Measurements from ENCODE around the gene FLRT2.

The FLRT2 gene

GRCh38 chr14:85601246-85601645 lies 71.3 kb downstream of the FLRT2 start:
- DNase-seq: no peak

- no peak for DNase-seq
Observed at GRCh38 chr14:85601690-85602089, 71.7 kb downstream of the FLRT2 start.

GRCh38 chr14:85602345-85602744 lies 72.4 kb downstream of the FLRT2 start:
- DNase-seq: no peak

- DNase-seq: no peak
Observed at GRCh38 chr14:85604021-85604420, 74.1 kb downstream of the FLRT2 start.

- no peak for DNase-seq
Observed at GRCh38 chr14:85604714-85605113, 74.8 kb downstream of the FLRT2 start.

GRCh38 chr14:85607651-85608081 lies 77.7 kb downstream of the FLRT2 start:
- no peak for DNase-seq

GRCh38 chr14:85613496-85613895 lies 83.6 kb downstream of the FLRT2 start:
- no peak for DNase-seq

- no peak for DNase-seq
Observed at GRCh38 chr14:85616386-85616885, 86.5 kb downstream of the FLRT2 start.

GRCh38 chr14:85616886-85617285 lies 86.9 kb downstream of the FLRT2 start:
- no peak for DNase-seq

- no peak for DNase-seq
Observed at GRCh38 chr14:85617791-85618190, 87.8 kb downstream of the FLRT2 start.

- DNase-seq: no peak
Observed at GRCh38 chr14:85618390-85618789, 88.4 kb downstream of the FLRT2 start.

- no peak for DNase-seq
Observed at GRCh38 chr14:85618978-85619377, 89.0 kb downstream of the FLRT2 start.

GRCh38 chr14:85619851-85620250 lies 89.9 kb downstream of the FLRT2 start:
- DNase-seq: no peak

GRCh38 chr14:85620947-85621346 lies 91.0 kb downstream of the FLRT2 start:
- no peak for DNase-seq

GRCh38 chr14:85622106-85622505 lies 92.2 kb downstream of the FLRT2 start:
- DNase-seq: no peak

GRCh38 chr14:85622986-85623685 lies 93.2 kb downstream of the FLRT2 start:
- no peak for DNase-seq

GRCh38 chr14:85625925-85626585 lies 96.1 kb downstream of the FLRT2 start:
- DNase-seq: no peak

- DNase-seq: no peak
Observed at GRCh38 chr14:85634205-85634604, 104.3 kb downstream of the FLRT2 start.

- no peak for DNase-seq
Observed at GRCh38 chr14:85644211-85644610, 114.3 kb downstream of the FLRT2 start.

GRCh38 chr14:85653029-85653428 lies 123.1 kb downstream of the FLRT2 start:
- no peak for DNase-seq

GRCh38 chr14:85660243-85660922 lies 130.4 kb downstream of the FLRT2 start:
- DNase-seq: no peak

GRCh38 chr14:85662096-85662495 lies 132.2 kb downstream of the FLRT2 start:
- no peak for DNase-seq

- no peak for DNase-seq
Observed at GRCh38 chr14:85663256-85663655, 133.3 kb downstream of the FLRT2 start.

- no peak for DNase-seq
Observed at GRCh38 chr14:85663667-85664066, 133.7 kb downstream of the FLRT2 start.

All from stimulated activated CD4-positive, alpha-beta T cell treated with anti-CD3 and anti-CD28 coated beads, Interleukin-12 subunit alpha, Interleukin-12 subunit beta, amount 100 ng/mL, for 4 hours (primary cell).